DMS53 treated with DMSO at 0.1 percent for 48 hours (cell line): Measurements from ENCODE around the gene KPNA3.
"Not testable (repeated sequence)": the region's sequence is repeated elsewhere in the genome, so short reads cannot be mapped to it uniquely, and the experiment has no call there.

Source experiments
- DNase-seq: peaks from one replicate; lab custom pipeline; 2025; ENCODE audit not compliant: unreplicated experiment; lab: John Stamatoyannopoulos, UW

The KPNA3 gene, protein sequence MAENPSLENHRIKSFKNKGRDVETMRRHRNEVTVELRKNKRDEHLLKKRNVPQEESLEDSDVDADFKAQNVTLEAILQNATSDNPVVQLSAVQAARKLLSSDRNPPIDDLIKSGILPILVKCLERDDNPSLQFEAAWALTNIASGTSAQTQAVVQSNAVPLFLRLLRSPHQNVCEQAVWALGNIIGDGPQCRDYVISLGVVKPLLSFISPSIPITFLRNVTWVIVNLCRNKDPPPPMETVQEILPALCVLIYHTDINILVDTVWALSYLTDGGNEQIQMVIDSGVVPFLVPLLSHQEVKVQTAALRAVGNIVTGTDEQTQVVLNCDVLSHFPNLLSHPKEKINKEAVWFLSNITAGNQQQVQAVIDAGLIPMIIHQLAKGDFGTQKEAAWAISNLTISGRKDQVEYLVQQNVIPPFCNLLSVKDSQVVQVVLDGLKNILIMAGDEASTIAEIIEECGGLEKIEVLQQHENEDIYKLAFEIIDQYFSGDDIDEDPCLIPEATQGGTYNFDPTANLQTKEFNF

GRCh38 chr13:49792550-49793324, at the start of gene KPNA3:
Gene KPNA3 (minus strand): TSS chr13:49792682. CDS start chr13:49792506, 176 bp downstream.
- DNase-seq, result peak; percentile 88

GRCh38 chr13:49841964-49842363, 49.5 kb upstream of the KPNA3 start:
- DNase-seq, result no peak

DNA sequence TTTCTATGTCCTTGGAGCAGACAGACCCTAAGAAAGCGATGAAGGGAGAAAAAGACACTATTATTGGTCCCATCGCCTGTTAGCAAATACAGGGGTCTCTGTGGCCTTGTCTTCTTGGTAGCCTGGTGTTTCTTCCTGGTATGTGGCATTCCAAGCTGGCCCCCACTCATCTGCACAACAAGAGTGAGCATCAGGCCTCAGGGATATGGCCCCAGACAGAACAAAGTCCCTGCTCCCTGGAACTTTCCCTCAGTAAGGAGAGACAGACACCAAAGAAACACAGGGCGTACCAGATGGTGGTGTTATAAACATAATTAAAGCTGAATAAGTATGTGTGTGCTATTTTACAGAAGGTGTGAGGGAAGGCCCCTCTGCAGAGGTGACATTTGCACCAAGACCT, 48.2 kb upstream of the KPNA3 start:
- no peak for DNase-seq

DNA sequence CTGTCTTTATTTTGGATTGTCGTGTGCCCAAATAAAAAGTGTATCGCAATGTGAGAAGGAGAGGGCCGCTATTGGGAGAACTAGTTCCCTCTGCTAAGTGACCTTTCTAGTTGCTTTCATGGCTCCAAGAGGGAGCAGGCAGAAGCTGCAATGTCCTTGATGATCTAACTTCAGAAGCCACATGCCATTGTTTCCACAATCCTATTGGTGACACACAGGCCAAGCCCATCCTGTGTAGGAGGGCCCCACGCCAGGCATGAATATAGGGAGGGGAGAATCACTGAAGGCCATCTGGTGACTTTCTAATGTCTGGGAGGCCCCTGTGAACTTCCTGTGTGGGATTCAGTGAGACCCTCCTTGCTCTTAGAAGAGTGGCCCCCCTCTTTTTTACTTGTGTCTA, 47.8 kb upstream of the KPNA3 start:
- no peak for DNase-seq

GRCh38 chr13:49838989-49839388, 46.5 kb upstream of the KPNA3 start:
- DNase-seq, result no peak

DNA sequence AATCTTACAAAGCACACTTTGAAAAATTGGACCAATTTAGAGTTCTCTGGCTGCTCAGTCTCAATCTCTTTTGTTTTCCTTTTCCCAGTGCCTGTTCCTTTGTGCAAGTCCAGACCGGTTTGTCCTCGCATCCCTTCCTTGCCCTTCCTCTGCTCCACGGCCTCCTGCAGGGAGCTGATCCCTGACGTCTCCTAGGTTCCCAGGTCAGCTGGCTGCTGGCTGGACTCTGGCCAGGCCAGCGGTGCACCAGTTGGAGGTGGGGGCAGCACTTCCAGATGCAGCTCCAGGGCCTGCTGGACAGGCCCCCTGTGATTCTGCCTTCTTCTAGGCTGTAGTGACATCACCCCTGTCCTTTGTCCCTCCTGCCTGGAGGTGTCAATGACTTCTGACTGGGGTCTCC, 44.0 kb upstream of the KPNA3 start:
- no peak for DNase-seq

DNA sequence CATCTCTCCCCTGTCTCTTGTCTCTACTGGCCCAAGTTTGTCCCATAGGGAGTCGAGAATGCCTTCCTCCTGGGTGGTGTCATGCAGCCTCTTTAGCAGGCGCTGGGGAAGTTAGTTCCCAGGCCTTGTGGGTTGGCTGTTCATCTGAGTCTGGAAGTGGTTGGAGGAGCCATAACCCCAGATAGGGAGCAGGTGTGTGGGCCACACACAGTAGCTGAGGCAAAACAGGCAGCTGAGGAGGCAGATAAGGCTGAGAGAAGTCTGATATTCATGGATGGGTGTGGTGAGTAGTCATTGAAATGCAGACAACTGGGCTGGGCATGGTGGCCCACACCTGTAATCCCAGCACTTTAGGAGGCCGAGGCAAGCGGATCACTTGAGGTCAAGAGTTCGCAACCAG, 40.9 kb upstream of the KPNA3 start:
- no peak for DNase-seq

GRCh38 chr13:49831455-49831854, 39.0 kb upstream of the KPNA3 start:
- no peak for DNase-seq

GRCh38 chr13:49830721-49831120, 38.2 kb upstream of the KPNA3 start:
- DNase-seq, result no peak

DNA sequence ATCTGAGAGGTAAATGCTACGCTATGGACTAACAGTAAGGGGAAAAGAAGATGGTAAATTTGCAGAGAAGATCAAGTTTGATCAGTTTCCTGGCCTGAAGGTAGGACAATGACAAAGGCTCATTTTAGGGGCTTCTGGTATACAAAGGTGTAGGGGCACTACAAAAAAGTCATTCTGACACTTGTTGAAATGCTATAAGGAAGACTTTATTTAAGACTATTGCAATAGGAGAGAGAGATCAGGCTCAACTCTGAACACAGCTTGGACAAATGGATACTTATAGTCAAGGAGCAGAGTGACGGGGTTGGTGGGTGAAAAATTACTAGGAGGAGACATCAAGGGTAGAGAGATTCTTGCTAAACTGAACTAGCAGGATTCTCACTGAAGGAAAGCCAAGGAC, 37.2 kb upstream of the KPNA3 start:
- no peak for DNase-seq

DNA sequence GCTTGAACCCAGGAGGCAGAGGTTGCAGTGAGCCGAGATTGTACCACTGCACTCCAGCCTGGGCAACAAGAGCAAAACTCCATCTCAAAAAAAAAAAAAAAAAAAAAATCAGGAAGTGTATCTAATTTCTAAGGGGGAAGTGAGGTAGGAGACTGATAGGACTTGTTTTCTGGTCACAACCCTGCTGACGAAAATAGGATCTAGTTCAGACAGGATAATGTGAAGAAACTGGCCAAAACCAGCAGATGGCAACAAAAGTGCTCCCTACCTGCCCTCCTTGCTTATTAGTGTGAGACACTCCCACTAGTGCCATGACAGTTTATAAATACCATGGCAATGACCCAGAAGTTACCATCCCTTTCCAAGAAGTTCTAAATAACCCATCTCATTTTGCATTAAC, 36.0 kb upstream of the KPNA3 start:
- no peak for DNase-seq

- DNase-seq, result no peak
Observed at GRCh38 chr13:49827891-49828290, 35.4 kb upstream of the KPNA3 start.

DNA sequence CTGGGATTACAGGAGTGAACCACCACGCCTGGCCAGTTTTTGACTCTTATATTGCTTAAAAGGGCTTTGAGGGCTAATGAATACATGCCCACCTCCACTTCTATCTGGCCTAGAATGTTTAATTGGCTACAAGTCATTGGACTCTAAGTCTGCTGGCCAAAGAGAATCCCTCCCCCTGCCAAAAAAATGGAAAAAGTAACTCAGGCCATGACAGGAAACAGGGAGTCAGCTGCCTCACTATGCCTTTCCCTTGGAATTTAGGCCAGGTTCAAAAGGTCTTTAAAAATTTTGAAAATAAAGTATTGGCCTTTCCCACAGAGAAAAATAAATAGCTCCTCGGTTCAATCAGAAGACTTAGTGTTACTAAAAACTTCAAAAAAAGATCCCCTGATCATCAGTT, 34.9 kb upstream of the KPNA3 start:
- DNase-seq, result no peak

DNA sequence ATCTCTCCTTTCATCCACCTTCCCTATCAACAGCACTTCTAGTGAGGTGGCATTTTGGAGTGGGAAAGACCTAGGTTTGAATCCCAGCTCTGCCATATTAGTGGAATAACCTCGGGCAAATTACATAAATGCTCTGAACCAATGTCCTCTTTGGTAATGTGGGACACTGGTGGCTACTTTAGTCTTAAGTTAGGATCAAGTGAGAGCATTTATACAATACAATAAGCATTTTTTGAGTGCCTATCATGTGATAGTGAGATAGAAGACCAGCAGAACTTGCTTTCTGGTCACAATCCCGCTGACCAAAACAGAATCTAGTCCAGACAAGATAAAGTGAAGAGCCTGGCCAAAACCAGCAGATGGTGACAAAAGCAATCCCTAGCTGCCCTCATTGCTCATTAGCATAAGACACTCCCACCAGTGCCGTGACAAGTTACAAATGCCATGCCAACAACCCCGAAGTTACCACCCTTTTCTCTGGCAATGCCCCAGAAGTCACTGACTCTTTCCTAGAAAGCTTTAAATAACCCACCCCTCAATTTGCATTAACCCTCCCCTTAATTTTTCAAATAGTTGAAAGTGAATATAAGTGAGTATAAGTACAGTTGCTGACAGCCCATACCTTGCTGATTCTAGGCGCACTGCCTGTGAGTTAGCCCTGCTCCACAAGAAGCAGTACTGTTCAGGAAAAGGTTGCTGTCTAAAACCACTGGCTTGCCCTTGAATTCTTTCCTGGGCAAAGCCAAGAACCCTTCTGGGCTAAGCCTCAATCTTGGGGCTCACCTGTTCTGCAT, 28.9 kb upstream of the KPNA3 start:
- DNase-seq, result no peak

- no peak for DNase-seq
Observed at GRCh38 chr13:49820591-49821215, 28.2 kb upstream of the KPNA3 start.

DNA sequence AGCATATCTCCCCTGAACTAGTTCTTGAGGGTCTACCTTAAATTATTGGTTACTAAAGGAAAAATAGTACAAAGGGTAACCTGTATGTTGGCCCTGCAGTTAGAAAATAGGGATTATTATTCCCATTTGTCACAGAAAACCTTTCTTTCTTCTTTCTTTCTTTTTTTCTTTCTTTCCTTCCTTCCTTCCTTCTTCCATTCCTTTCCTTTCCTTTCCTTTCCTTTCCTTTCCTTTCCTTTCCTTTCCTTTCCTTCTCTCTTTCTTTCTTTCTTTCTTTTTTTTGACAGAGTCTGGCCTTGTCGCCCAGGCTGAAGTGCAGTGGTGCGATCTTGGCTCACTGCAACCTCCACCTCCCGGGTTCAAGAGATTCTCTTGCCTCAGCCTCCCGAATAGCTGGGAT, 23.6 kb upstream of the KPNA3 start:
- not testable (repeated sequence) for DNase-seq

- no peak for DNase-seq
Observed at GRCh38 chr13:49814551-49815270, 22.2 kb upstream of the KPNA3 start.

DNA sequence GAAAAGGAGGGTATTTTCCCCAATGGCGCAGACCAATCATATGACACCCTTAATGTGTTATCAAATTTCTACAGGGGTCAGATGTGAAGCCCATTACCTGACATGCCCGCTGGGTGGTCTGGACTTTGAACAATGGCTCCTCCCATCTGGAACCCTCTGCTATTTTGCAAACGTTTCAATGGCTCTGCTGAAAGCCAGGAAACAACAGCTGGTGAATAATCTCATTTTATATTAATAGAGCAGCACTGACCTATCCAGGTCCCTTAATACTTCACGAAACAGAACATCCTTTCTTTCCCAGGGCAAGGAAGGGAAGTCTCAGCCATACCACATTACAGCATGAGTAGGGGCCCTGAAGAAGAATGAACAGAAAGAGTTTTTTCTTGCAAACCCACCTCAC, 20.3 kb upstream of the KPNA3 start:
- DNase-seq, result no peak

GRCh38 chr13:49811527-49811908, 19.0 kb upstream of the KPNA3 start:
- no peak for DNase-seq
